H1 (cell line): ENCODE results near the gene BPGM. TPM values are rescaled to one million over a fixed set of nuclear protein-coding genes. Genes with fewer than 3 reads are reported as not detected.

Experiments used
- POLR2A ChIP-seq, 2 experiments: IDR thresholded peaks; 1 replicate in 1 of 2; 2 replicates in 1 of 2; pipeline ENCODE4 v1.6.1; 2011; ENCODE audit warnings: low read depth in 2 of 2, low read length in 2 of 2, mild to moderate bottlenecking in 2 of 2; ENCODE audit errors: control extremely low read depth in 1 of 2
- POU5F1 ChIP-seq: IDR thresholded peaks from 2 replicates; pipeline ENCODE4 v1.6.1; 2011; ENCODE audit warnings: low read depth, mild to moderate bottlenecking, low read length, moderate library complexity
- RXRA ChIP-seq: IDR thresholded peaks from 2 replicates; pipeline ENCODE4 v1.6.1; 2011; ENCODE audit warnings: low read depth, mild to moderate bottlenecking, low read length, moderate library complexity; ENCODE audit not compliant: insufficient read depth
- polyA plus RNA-seq, 7 experiments: library from polyadenylated mRNA; depleted of rRNA in 3 of 7; stranded (reverse) in 5 of 7; unstranded in 2 of 7; fragments of >200 nt in 5 of 7; fragments of 200-250 nt in 2 of 7; gene quantifications; 1 replicate in 5 of 7; 2 replicates in 1 of 7; 4 replicates in 1 of 7; pipeline versions ENCODE4 v1.2.1 to v1.2.3, GENCODE V29; 2011 to 2013; ENCODE audit warnings: missing spikeins in 2 of 7, mixed read lengths in 2 of 7
- total RNA-seq: library from RNA; stranded (reverse); fragmentation: NEBNext Ultra II Directional; extraction: Animal tissue kit (Norgen Biotek cat#: 25700); gene quantifications from 2 replicates; pipeline ENCODE4 v1.2.1, GENCODE V29; 2021
- TF ChIP-seq, protein P1 (sequence below): fragments of 300-600 bp; sonication (generic); IDR thresholded peaks from 2 replicates; pipeline ENCODE4 v1.7.1; 2012; ENCODE audit warnings: low read length, moderate library complexity, mild to moderate bottlenecking, inconsistent platforms; ENCODE audit not compliant: insufficient replicate concordance

BPGM gene
- total and polyA plus RNA-seq, 2 of the 8 experiments (the other 6 are each of a cell fraction or from before 2014, with no cell fraction given): 9.7 to 15.3 TPM

DNA sequence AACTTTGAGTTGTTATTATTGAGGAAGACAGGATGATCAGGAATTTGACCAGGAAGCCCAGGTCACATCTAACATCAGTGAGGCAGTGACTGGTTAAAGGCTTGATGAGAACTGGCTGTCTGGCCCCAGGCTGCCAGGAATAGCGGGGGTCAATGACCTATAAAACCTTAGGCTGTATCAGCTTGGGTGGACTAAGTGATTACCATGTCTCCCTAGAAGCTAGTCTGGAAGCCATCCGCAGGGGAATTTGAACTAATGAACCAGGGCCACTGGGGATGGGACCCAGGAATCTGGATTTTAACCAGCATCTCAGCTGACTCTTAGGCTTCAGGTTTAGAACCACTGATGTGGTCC is 56.6 kb downstream of the BPGM start (continued):
- TF ChIP-seq, protein P1, sequence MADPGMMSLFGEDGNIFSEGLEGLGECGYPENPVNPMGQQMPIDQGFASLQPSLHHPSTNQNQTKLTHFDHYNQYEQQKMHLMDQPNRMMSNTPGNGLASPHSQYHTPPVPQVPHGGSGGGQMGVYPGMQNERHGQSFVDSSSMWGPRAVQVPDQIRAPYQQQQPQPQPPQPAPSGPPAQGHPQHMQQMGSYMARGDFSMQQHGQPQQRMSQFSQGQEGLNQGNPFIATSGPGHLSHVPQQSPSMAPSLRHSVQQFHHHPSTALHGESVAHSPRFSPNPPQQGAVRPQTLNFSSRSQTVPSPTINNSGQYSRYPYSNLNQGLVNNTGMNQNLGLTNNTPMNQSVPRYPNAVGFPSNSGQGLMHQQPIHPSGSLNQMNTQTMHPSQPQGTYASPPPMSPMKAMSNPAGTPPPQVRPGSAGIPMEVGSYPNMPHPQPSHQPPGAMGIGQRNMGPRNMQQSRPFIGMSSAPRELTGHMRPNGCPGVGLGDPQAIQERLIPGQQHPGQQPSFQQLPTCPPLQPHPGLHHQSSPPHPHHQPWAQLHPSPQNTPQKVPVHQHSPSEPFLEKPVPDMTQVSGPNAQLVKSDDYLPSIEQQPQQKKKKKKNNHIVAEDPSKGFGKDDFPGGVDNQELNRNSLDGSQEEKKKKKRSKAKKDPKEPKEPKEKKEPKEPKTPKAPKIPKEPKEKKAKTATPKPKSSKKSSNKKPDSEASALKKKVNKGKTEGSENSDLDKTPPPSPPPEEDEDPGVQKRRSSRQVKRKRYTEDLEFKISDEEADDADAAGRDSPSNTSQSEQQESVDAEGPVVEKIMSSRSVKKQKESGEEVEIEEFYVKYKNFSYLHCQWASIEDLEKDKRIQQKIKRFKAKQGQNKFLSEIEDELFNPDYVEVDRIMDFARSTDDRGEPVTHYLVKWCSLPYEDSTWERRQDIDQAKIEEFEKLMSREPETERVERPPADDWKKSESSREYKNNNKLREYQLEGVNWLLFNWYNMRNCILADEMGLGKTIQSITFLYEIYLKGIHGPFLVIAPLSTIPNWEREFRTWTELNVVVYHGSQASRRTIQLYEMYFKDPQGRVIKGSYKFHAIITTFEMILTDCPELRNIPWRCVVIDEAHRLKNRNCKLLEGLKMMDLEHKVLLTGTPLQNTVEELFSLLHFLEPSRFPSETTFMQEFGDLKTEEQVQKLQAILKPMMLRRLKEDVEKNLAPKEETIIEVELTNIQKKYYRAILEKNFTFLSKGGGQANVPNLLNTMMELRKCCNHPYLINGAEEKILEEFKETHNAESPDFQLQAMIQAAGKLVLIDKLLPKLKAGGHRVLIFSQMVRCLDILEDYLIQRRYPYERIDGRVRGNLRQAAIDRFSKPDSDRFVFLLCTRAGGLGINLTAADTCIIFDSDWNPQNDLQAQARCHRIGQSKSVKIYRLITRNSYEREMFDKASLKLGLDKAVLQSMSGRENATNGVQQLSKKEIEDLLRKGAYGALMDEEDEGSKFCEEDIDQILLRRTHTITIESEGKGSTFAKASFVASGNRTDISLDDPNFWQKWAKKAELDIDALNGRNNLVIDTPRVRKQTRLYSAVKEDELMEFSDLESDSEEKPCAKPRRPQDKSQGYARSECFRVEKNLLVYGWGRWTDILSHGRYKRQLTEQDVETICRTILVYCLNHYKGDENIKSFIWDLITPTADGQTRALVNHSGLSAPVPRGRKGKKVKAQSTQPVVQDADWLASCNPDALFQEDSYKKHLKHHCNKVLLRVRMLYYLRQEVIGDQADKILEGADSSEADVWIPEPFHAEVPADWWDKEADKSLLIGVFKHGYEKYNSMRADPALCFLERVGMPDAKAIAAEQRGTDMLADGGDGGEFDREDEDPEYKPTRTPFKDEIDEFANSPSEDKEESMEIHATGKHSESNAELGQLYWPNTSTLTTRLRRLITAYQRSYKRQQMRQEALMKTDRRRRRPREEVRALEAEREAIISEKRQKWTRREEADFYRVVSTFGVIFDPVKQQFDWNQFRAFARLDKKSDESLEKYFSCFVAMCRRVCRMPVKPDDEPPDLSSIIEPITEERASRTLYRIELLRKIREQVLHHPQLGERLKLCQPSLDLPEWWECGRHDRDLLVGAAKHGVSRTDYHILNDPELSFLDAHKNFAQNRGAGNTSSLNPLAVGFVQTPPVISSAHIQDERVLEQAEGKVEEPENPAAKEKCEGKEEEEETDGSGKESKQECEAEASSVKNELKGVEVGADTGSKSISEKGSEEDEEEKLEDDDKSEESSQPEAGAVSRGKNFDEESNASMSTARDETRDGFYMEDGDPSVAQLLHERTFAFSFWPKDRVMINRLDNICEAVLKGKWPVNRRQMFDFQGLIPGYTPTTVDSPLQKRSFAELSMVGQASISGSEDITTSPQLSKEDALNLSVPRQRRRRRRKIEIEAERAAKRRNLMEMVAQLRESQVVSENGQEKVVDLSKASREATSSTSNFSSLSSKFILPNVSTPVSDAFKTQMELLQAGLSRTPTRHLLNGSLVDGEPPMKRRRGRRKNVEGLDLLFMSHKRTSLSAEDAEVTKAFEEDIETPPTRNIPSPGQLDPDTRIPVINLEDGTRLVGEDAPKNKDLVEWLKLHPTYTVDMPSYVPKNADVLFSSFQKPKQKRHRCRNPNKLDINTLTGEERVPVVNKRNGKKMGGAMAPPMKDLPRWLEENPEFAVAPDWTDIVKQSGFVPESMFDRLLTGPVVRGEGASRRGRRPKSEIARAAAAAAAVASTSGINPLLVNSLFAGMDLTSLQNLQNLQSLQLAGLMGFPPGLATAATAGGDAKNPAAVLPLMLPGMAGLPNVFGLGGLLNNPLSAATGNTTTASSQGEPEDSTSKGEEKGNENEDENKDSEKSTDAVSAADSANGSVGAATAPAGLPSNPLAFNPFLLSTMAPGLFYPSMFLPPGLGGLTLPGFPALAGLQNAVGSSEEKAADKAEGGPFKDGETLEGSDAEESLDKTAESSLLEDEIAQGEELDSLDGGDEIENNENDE: no peak
- no peak for TF ChIP-seq POU5F1
- TF ChIP-seq POLR2A (IDR thresholded peaks at IDR 0.05; ENCODE audit: control extremely low read depth in 1 of 2, low read depth in 2 of 2, low read length in 2 of 2): no peak
- TF ChIP-seq RXRA: no peak
- TF ChIP-seq, all 59 proteins: peak for 0
